Measurements from ENCODE around the gene ZBTB7B. TPM values are rescaled to one million over a fixed set of nuclear protein-coding genes. Genes with fewer than 3 reads are reported as not detected.

Gene ZBTB7B
- total RNA-seq, 1 donor from 2014 or later, result 8.1 TPM

GRCh38 chr1:155005076-155006011, 2.7 kb downstream of the ZBTB7B start:
- H3K4me1 Mint-ChIP-seq (ENCODE audit: low read depth, unreplicated experiment), result peaks cover 6% of the 10 kb centered on the region
- H3K27ac Mint-ChIP-seq (ENCODE audit: unreplicated experiment), result no peak overlapping the region
- peaks cover 7% of the 10 kb centered on the region for H3K27me3 Mint-ChIP-seq (ENCODE audit: unreplicated experiment)
- H3K36me3 Mint-ChIP-seq (ENCODE audit: unreplicated experiment), result no peaks in the 10 kb centered on the region
- no peak overlapping the region for H3K4me3 Mint-ChIP-seq (ENCODE audit: unreplicated experiment)
- no peak for DNase-seq
- peaks cover 1% of the 10 kb centered on the region for H3K9me3 Mint-ChIP-seq (ENCODE audit: unreplicated experiment)
- TF ChIP-seq CTCF (IDR thresholded peaks at IDR 0.05; ENCODE audit: partially characterized antibody, unreplicated experiment), result no peak

GRCh38 chr1:155006601-155007101, 4.0 kb downstream of the ZBTB7B start:
- Mint-ChIP-seq H3K4me3 (ENCODE audit: unreplicated experiment) (no peak overlapping the region), H3K27ac (ENCODE audit: unreplicated experiment) (no peak overlapping the region)
- no peak for DNase-seq

DNA sequence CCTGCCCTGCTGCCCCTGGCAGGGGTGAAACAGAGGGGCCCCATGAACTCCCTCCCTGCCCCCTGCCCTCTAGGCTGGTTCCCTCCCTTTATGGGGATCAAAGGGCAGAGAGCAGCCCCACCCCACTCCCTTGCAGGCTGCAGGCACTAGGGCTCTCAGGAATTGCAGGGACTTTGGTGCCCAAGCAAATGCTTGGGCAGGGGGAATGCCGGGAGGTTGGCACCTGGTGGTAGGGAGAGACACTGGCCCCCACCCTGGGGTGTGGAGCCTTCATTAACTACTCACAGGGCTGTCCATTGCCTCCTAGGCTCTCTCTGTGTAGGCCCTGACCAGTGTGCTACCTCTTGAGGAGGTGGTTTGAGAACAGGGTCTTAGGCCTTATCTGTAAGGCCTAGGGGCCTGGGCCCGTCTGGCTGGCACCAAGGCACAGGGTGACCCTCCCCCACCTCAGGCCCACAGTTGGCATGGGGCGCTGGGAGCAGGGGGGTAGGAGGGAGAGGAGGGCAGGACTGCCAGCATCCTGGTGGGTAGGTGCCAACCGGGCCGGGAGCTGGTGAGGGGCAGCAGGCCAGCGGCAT, 4.7 kb downstream of the ZBTB7B start:
- H3K9me3 Mint-ChIP-seq (ENCODE audit: unreplicated experiment), result peaks cover 1% of the 10 kb centered on the region
- no peaks in the 10 kb centered on the region for H3K36me3 Mint-ChIP-seq (ENCODE audit: unreplicated experiment)
- H3K27ac Mint-ChIP-seq (ENCODE audit: unreplicated experiment), result no peak overlapping the region
- H3K27me3 Mint-ChIP-seq (ENCODE audit: unreplicated experiment), result peaks cover 7% of the 10 kb centered on the region
- TF ChIP-seq CTCF (IDR thresholded peaks at IDR 0.05; ENCODE audit: partially characterized antibody, unreplicated experiment), result no peak
- H3K4me3 Mint-ChIP-seq (ENCODE audit: unreplicated experiment), result no peak overlapping the region
- H3K4me1 Mint-ChIP-seq (ENCODE audit: low read depth, unreplicated experiment), result peaks cover 7% of the 10 kb centered on the region
- DNase-seq, result no peak

More at GRCh38 chr1:155006601-155007101, 4.0 kb downstream of the ZBTB7B start:
- Mint-ChIP-seq H3K9me3 (ENCODE audit: unreplicated experiment) (peaks cover 1% of the 10 kb centered on the region), H3K4me1 (ENCODE audit: low read depth, unreplicated experiment) (peaks cover 6% of the 10 kb centered on the region), H3K27me3 (ENCODE audit: unreplicated experiment) (peaks cover 7% of the 10 kb centered on the region), H3K36me3 (ENCODE audit: unreplicated experiment) (no peaks in the 10 kb centered on the region)
- no peak for TF ChIP-seq CTCF (IDR thresholded peaks at IDR 0.05; ENCODE audit: partially characterized antibody, unreplicated experiment)

DNA sequence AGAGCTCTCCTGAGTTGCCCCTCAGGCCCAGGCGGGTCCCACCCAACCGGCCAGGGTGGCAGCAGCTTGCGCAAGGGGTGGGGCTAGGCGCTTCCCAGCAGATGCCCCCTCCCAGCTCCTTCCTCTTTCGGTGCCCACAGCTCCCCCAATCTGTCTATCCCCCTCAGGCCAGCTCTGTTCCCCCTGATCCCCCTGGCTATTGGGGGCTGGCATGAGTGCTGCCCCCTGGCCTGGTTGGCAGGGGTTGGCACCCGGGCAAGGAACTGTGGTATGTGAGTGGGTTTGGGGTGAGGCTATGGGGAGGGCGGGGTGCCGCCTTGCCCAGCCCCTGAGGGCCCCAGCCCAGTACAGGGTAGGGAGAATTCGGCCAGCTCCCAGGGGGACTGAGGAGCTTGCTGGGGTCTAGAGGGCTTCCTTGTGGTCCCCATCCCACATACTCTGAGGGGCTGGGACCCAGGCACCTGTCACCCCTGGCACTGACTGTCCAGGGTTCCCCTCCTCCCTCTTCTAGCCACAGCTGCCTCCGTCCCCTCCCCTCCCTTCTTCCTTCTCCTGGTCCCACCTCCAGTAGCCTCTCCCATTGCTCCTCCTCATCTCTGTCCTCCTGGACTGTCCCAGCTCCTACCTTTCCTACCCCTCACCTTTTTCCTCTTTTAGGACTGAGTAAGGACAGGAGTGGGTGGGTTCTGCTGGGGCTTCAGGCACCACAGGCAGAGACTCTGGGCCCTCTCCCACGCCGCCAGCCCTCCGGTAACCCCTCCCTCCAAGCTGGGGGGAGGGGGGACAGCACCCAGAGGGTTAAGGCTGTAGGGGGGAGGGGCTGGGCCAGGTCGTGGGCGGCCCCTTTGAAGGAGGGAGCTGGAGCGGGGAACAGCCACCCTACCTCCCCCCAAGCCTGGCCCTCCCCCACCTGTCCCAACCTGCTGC, 5.7 kb downstream of the ZBTB7B start:
- TF ChIP-seq CTCF (IDR thresholded peaks at IDR 0.05; ENCODE audit: partially characterized antibody, unreplicated experiment), result no peak
- peaks cover 1% of the 10 kb centered on the region for H3K9me3 Mint-ChIP-seq (ENCODE audit: unreplicated experiment)
- H3K27ac Mint-ChIP-seq (ENCODE audit: unreplicated experiment), result no peak overlapping the region
- peaks cover 7% of the 10 kb centered on the region for H3K27me3 Mint-ChIP-seq (ENCODE audit: unreplicated experiment)
- no peaks in the 10 kb centered on the region for H3K36me3 Mint-ChIP-seq (ENCODE audit: unreplicated experiment)
- H3K4me3 Mint-ChIP-seq (ENCODE audit: unreplicated experiment), result no peak overlapping the region
- no peak for DNase-seq
- peaks cover 7% of the 10 kb centered on the region for H3K4me1 Mint-ChIP-seq (ENCODE audit: low read depth, unreplicated experiment)

Measured in glutamatergic neuron (in vitro differentiated cells).